HepG2 (cell line): ENCODE results near the gene TMEM129. TPM values are rescaled to one million over a fixed set of nuclear protein-coding genes. Genes with fewer than 3 reads are reported as not detected.

Source experiments
- AHR ChIP-seq: IDR thresholded peaks from 2 replicates; pipeline ENCODE4 v1.6.1; 2018; ENCODE audit warnings: missing genetic modification reagents, missing compliant biosample characterization
- HDAC6 ChIP-seq: fragments of 200-600 bp; sonication (generic); IDR thresholded peaks from 2 replicates; pipeline ENCODE4 v1.7.0; 2017; ENCODE audit warnings: mild to moderate bottlenecking, antibody characterized with exemption, low read length, low read depth
- MAFF ChIP-seq: IDR thresholded peaks from 2 replicates; pipeline ENCODE4 v1.6.1; 2011; ENCODE audit warnings: low read depth, low read length, improper control_type of control experiment
- SOX13 ChIP-seq, 3 experiments: fragments of 450-650 bp in 1 of 3; sonication (generic) in 1 of 3; formaldehyde crosslinking in 1 of 3; IDR thresholded peaks in 2 of 3; conservative IDR thresholded peaks in 1 of 3; 2 replicates each; pipeline versions ENCODE4 v1.5.0 to v1.6.1; 2016 to 2020; ENCODE audit warnings: antibody characterized with exemption in 1 of 3, mild to moderate bottlenecking in 1 of 3, missing compliant biosample characterization in 1 of 3, missing genetic modification reagents in 1 of 3, moderate library complexity in 1 of 3
- SOX6 ChIP-seq, 2 experiments: fragments of 450-650 bp in 1 of 2; sonication (generic) in 1 of 2; formaldehyde crosslinking in 1 of 2; IDR thresholded peaks; 2 replicates each; pipeline versions ENCODE4 v1.4.0 to v1.6.1; 2017 to 2020; ENCODE audit warnings: antibody characterized with exemption in 1 of 2, mild to moderate bottlenecking in 1 of 2, missing genetic modification reagents in 1 of 2
- TEAD3 ChIP-seq: optimal IDR thresholded peaks from 2 replicates; pipeline ENCODE3; 2016; ENCODE audit warnings: borderline replicate concordance
- ZBTB42 ChIP-seq: sonication (generic); formaldehyde crosslinking; IDR thresholded peaks from 2 replicates; pipeline ENCODE4 v1.5.0; 2020; ENCODE audit warnings: mild to moderate bottlenecking, missing genetic modification reagents
- ZC3H4 ChIP-seq: sonication (generic); formaldehyde crosslinking; IDR thresholded peaks from 2 replicates; pipeline ENCODE4 v1.4.0; 2020; ENCODE audit warnings: missing genetic modification reagents, borderline replicate concordance
- ZKSCAN5 ChIP-seq: sonication (generic); formaldehyde crosslinking; IDR thresholded peaks from 2 replicates; pipeline ENCODE4 v1.5.1; 2020; ENCODE audit warnings: mild to moderate bottlenecking, missing genetic modification reagents
- ZNF30 ChIP-seq: sonication (generic); formaldehyde crosslinking; IDR thresholded peaks from 2 replicates; pipeline ENCODE4 v1.5.0; 2020; ENCODE audit warnings: mild to moderate bottlenecking, missing genetic modification reagents
- ZNF446 ChIP-seq: sonication (generic); formaldehyde crosslinking; IDR thresholded peaks from 2 replicates; pipeline ENCODE4 v1.5.0; 2020; ENCODE audit warnings: mild to moderate bottlenecking, missing genetic modification reagents
- ZNF547 ChIP-seq: sonication (generic); formaldehyde crosslinking; IDR thresholded peaks from 2 replicates; pipeline ENCODE4 v1.5.1; 2020; ENCODE audit warnings: mild to moderate bottlenecking, missing genetic modification reagents
- ZNF772 ChIP-seq: sonication (generic); formaldehyde crosslinking; IDR thresholded peaks from 2 replicates; pipeline ENCODE4 v1.5.0; 2020; ENCODE audit warnings: mild to moderate bottlenecking, missing genetic modification reagents
- ZSCAN31 ChIP-seq: sonication (generic); formaldehyde crosslinking; IDR thresholded peaks from 2 replicates; pipeline ENCODE4 v1.5.0; 2020; ENCODE audit warnings: low read depth, mild to moderate bottlenecking, missing genetic modification reagents
- polyA plus RNA-seq, 8 experiments: library from polyadenylated mRNA; depleted of rRNA in 3 of 8; stranded (reverse) in 7 of 8; unstranded in 1 of 8; fragments of >200 nt; fragmentation: Illumina TruSeq in 4 of 8; extraction: Trizol in 4 of 8; gene quantifications; 2 replicates each; pipeline versions ENCODE4 v1.2.1 to v1.2.3, GENCODE V29; 2011 to 2016; ENCODE audit warnings: low read depth in 4 of 8, missing spikeins in 1 of 8, mixed read lengths in 1 of 8; ENCODE audit not compliant: insufficient read depth in 1 of 8
- total RNA-seq, 5 experiments: library from RNA; depleted of rRNA; stranded (reverse); fragments of >200 nt; fragmentation: Illumina TruSeq; extraction: Trizol; gene quantifications; 2 replicates each; pipeline ENCODE4 v1.2.3, GENCODE V29; 2016; ENCODE audit warnings: low read depth in 1 of 5
- TF ChIP-seq, protein P1 (sequence below): sonication (generic); formaldehyde crosslinking; IDR thresholded peaks from 2 replicates; pipeline ENCODE4 v1.8.1; 2023; ENCODE audit warnings: mild to moderate bottlenecking, missing genetic modification reagents
- TF ChIP-seq, protein P2 (sequence below): sonication (generic); formaldehyde crosslinking; IDR thresholded peaks from 2 replicates; pipeline ENCODE4 v1.4.0; 2020; ENCODE audit warnings: mild to moderate bottlenecking, missing genetic modification reagents
- TF ChIP-seq, protein P3 (sequence below): sonication (generic); formaldehyde crosslinking; IDR thresholded peaks from 2 replicates; pipeline ENCODE4 v1.5.1; 2020; ENCODE audit warnings: mild to moderate bottlenecking, missing genetic modification reagents, moderate library complexity
- TF ChIP-seq, protein P4 (sequence below): sonication (generic); formaldehyde crosslinking; IDR thresholded peaks from 2 replicates; pipeline ENCODE4 v1.4.0; 2020; ENCODE audit warnings: mild to moderate bottlenecking, missing genetic modification reagents

Gene TMEM129
- total and polyA plus RNA-seq, 2 of the 13 experiments (the other 11 are each of a cell fraction or from before 2014, with no cell fraction given), result 19.0 to 25.8 TPM

DNA sequence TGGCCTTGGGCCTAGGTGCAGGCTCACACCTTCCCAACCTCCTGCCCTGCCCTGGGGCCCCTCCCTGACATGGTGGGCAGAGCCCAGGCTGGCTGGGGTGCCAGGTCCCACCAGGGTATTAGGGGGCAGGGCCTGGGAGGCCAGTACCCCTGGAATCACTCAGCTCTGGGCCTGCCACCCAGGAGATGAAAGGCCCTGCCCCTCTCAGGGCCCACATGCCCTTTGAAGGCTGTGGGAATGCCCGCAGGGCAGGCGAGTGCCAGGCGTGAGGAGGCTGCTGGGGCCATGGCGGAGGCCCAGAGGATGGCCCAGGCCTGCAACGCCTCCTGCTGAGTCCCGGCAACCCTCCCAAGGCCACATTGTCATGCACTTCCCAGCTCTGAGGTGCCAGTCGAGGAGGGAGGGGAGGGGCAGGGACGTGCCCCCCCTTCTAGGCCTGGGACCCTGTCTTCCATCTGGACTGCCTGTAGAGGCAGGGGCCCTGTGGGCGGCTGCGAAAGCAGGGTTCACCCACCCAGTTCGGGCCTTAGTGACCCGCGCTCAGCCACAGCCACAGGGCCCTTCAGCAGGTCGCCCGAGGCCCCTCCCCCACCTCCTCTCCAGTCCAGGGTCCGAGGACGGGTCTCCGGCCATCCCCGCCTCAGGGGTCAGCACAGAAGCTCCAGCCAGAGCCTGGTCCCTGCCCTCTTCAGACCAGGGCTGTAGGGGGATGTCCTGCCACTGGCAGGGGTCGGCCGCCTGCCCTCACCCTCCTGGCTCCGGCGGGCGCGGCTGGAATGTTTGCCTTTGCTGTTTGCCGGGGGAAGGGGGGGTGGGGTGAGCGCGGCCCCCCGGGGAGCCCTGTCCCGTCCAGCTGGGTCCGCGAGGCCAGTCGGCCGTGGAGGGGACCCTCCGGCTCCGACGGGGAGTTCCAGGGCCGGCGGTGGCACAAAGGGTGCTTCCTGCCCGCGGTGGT, 45.3 kb upstream of the TMEM129 start (continued):
- TF ChIP-seq, protein P1, sequence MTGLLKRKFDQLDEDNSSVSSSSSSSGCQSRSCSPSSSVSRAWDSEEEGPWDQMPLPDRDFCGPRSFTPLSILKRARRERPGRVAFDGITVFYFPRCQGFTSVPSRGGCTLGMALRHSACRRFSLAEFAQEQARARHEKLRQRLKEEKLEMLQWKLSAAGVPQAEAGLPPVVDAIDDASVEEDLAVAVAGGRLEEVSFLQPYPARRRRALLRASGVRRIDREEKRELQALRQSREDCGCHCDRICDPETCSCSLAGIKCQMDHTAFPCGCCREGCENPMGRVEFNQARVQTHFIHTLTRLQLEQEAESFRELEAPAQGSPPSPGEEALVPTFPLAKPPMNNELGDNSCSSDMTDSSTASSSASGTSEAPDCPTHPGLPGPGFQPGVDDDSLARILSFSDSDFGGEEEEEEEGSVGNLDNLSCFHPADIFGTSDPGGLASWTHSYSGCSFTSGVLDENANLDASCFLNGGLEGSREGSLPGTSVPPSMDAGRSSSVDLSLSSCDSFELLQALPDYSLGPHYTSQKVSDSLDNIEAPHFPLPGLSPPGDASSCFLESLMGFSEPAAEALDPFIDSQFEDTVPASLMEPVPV, result peak; percentile 23; the same call in 1 of the 2 replicates
- TF ChIP-seq ZNF547 (CRISPR knock-in tag) (no peak), SOX6 (IDR thresholded peaks at IDR 0.05) (no peak), SOX6 (CRISPR knock-in tag; IDR thresholded peaks at IDR 0.05) (peak; percentile 69), SOX13 (IDR thresholded peaks at IDR 0.05) (no peak), SOX13 (CRISPR knock-in tag; conservative IDR thresholded peaks at IDR 0.05 in 1 of 2, IDR thresholded peaks at IDR 0.05 in 1 of 2) (0 out of 4 replicates have a peak, but pooled peaks of 1 of the 2 experiments have one; percentile 9), ZSCAN31 (CRISPR knock-in tag) (peak; percentile 78), ZNF30 (CRISPR knock-in tag) (0 out of 2 replicates have a peak, but pooled peaks have one; percentile 60), ZBTB42 (CRISPR knock-in tag) (peak; percentile 53; the same call in 1 of the 2 replicates), ZKSCAN5 (CRISPR knock-in tag) (no peak), ZNF446 (CRISPR knock-in tag) (no peak), MAFF (no peak), AHR (no peak), ZC3H4 (0 out of 2 replicates have a peak, but pooled peaks have one; percentile 25), TEAD3 (CRISPR knock-in tag) (peak; percentile 88), HDAC6 (no peak), ZNF772 (CRISPR knock-in tag) (peak; percentile 88; the same call in 1 of the 2 replicates)
- TF ChIP-seq, protein P2, sequence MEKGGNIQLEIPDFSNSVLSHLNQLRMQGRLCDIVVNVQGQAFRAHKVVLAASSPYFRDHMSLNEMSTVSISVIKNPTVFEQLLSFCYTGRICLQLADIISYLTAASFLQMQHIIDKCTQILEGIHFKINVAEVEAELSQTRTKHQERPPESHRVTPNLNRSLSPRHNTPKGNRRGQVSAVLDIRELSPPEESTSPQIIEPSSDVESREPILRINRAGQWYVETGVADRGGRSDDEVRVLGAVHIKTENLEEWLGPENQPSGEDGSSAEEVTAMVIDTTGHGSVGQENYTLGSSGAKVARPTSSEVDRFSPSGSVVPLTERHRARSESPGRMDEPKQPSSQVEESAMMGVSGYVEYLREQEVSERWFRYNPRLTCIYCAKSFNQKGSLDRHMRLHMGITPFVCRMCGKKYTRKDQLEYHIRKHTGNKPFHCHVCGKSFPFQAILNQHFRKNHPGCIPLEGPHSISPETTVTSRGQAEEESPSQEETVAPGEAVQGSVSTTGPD (CRISPR knock-in tag), result peak; percentile 58; the same call in 1 of the 2 replicates
- TF ChIP-seq, protein P3, sequence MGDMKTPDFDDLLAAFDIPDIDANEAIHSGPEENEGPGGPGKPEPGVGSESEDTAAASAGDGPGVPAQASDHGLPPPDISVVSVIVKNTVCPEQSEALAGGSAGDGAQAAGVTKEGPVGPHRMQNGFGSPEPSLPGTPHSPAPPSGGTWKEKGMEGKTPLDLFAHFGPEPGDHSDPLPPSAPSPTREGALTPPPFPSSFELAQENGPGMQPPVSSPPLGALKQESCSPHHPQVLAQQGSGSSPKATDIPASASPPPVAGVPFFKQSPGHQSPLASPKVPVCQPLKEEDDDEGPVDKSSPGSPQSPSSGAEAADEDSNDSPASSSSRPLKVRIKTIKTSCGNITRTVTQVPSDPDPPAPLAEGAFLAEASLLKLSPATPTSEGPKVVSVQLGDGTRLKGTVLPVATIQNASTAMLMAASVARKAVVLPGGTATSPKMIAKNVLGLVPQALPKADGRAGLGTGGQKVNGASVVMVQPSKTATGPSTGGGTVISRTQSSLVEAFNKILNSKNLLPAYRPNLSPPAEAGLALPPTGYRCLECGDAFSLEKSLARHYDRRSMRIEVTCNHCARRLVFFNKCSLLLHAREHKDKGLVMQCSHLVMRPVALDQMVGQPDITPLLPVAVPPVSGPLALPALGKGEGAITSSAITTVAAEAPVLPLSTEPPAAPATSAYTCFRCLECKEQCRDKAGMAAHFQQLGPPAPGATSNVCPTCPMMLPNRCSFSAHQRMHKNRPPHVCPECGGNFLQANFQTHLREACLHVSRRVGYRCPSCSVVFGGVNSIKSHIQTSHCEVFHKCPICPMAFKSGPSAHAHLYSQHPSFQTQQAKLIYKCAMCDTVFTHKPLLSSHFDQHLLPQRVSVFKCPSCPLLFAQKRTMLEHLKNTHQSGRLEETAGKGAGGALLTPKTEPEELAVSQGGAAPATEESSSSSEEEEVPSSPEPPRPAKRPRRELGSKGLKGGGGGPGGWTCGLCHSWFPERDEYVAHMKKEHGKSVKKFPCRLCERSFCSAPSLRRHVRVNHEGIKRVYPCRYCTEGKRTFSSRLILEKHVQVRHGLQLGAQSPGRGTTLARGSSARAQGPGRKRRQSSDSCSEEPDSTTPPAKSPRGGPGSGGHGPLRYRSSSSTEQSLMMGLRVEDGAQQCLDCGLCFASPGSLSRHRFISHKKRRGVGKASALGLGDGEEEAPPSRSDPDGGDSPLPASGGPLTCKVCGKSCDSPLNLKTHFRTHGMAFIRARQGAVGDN (CRISPR knock-in tag), result peak; percentile 87
- TF ChIP-seq, protein P4, sequence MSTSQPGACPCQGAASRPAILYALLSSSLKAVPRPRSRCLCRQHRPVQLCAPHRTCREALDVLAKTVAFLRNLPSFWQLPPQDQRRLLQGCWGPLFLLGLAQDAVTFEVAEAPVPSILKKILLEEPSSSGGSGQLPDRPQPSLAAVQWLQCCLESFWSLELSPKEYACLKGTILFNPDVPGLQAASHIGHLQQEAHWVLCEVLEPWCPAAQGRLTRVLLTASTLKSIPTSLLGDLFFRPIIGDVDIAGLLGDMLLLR (CRISPR knock-in tag), result no peak
